Uterus (tissue), 4 donors: ENCODE measurements around the gene ABHD6. TPM values are rescaled to one million over a fixed set of nuclear protein-coding genes. Genes with fewer than 3 reads are reported as not detected.
"Not testable (repeated sequence)": the region's sequence is repeated elsewhere in the genome, so short reads cannot be mapped to it uniquely, and the experiment has no call there.

Experiments used
- DNase-seq, 2 donors: peaks; one replicate each; pipeline ENCODE4 v3.0.0-alpha.2; 2019 to 2020
- H3K27ac ChIP-seq, 2 donors: fragments of 200-600 bp; sonication (generic); 1 replicate in 1 of 2; 2 replicates in 1 of 2; pipeline ENCODE4 v1.5.1; 2016 to 2018
- H3K27me3 ChIP-seq, 2 donors: fragments of 200-600 bp; sonication (generic); one replicate each; pipeline ENCODE4 v1.5.1; 2018 to 2019; ENCODE audit warnings: control low read depth in 1 of 2
- H3K36me3 ChIP-seq, 2 donors: fragments of 200-600 bp; sonication (generic); one replicate each; pipeline ENCODE4 v1.5.1; 2019; ENCODE audit warnings: control low read depth in 1 of 2
- H3K4me1 ChIP-seq, 2 donors: fragments of 200-600 bp; sonication (generic); one replicate each; pipeline ENCODE4 v1.5.1; 2018 to 2019; ENCODE audit warnings: control low read depth in 1 of 2
- H3K4me3 ChIP-seq, 2 donors: fragments of 200-600 bp; sonication (generic); 1 replicate in 1 of 2; 2 replicates in 1 of 2; pipeline ENCODE4 v1.5.1; 2018 to 2019; ENCODE audit warnings: mild to moderate bottlenecking in 1 of 2
- H3K9me3 ChIP-seq, 2 donors: fragments of 200-600 bp; sonication (generic); one replicate each; pipeline ENCODE4 v1.5.1; 2019; ENCODE audit warnings: control low read depth in 1 of 2
- CTCF ChIP-seq, 4 experiments: fragments of 200-600 bp in 2 of 4; fragments of 450-650 bp in 2 of 4; sonication (generic) in 2 of 4; IDR thresholded peaks; one replicate each; pipeline ENCODE4 v1.5.1; 2016 to 2019; ENCODE audit warnings: antibody characterized with exemption in 4 of 4, mild to moderate bottlenecking in 2 of 4, moderate library complexity in 1 of 4
- POLR2A ChIP-seq, 2 donors: fragments of 450-650 bp; IDR thresholded peaks; one replicate each; pipeline ENCODE4 v1.6.1; 2016; ENCODE audit warnings: antibody characterized with exemption in 2 of 2, mild to moderate bottlenecking in 1 of 2, moderate library complexity in 1 of 2
- intact Hi-C: fragments of 100-400 bp; cut with DNase I; formaldehyde crosslinking; loops from one replicate; pipeline ENCODE4 v1.15.1; 2023; ENCODE audit warnings: low total_unique reads
- total RNA-seq, 4 donors: library from RNA; depleted of rRNA in 3 of 4; stranded (reverse); fragments of >200 nt in 3 of 4; gene quantifications; one replicate each; pipeline versions ENCODE4 v1.1.0 to v1.2.4, GENCODE V29; 2014 to 2023
- donor health status: DM: yes; HTN: yes; CAD: no.

ABHD6 gene
- total RNA-seq, 4 donors from 2014 or later = 6.7 to 20.6 (median 15.8) TPM

- Histone ChIP-seq H3K4me1 (peaks cover 0 to 5% of the 10 kb centered on the region in 2 donors), H3K27me3 (no peaks in the 10 kb centered on the region), H3K4me3 (no peak overlapping the region), H3K9me3 (no peaks in the 10 kb centered on the region), H3K36me3 (no peaks in the 10 kb centered on the region), H3K27ac (no peak overlapping the region)
- DNase-seq = no peak
- TF ChIP-seq POLR2A (IDR thresholded peaks at IDR 0.05) = no peak
- no peak for TF ChIP-seq CTCF (IDR thresholded peaks at IDR 0.05)
- intact Hi-C loops = no loop called here
Observed at GRCh38 chr3:58216496-58217195, 20.9 kb upstream of the ABHD6 start.

GRCh38 chr3:58217209-58217811 lies 20.3 kb upstream of the ABHD6 start:
- H3K27ac ChIP-seq = peak overlapping the region in 1 of 2 donors; percentile 18
- TF ChIP-seq CTCF (IDR thresholded peaks at IDR 0.05) = peak; percentile 61 to 73 (median 67)
- no peak for TF ChIP-seq POLR2A (IDR thresholded peaks at IDR 0.05)
- peak; percentile 44 to 58 for DNase-seq

GRCh38 chr3:58218904-58219303 lies 18.7 kb upstream of the ABHD6 start:
- Histone ChIP-seq H3K36me3 (no peaks in the 10 kb centered on the region), H3K27ac (no peak overlapping the region), H3K9me3 (no peaks in the 10 kb centered on the region), H3K4me1 (peaks cover 0 to 5% of the 10 kb centered on the region in 2 donors), H3K4me3 (no peak overlapping the region), H3K27me3 (no peaks in the 10 kb centered on the region)
- DNase-seq = no peak
- intact Hi-C loops = no loop called here
- TF ChIP-seq CTCF (IDR thresholded peaks at IDR 0.05) = no peak
- no peak for TF ChIP-seq POLR2A (IDR thresholded peaks at IDR 0.05)

More at GRCh38 chr3:58217209-58217811, 20.3 kb upstream of the ABHD6 start:
- H3K4me1 ChIP-seq = peaks cover 0 to 5% of the 10 kb centered on the region in 2 donors
- no peaks in the 10 kb centered on the region for H3K27me3 ChIP-seq
- no peaks in the 10 kb centered on the region for H3K9me3 ChIP-seq
- no peaks in the 10 kb centered on the region for H3K36me3 ChIP-seq
- intact Hi-C loops = no loop called here
- no peak overlapping the region for H3K4me3 ChIP-seq

- intact Hi-C loops = no loop called here
- no peak for DNase-seq
- H3K36me3 ChIP-seq = no peaks in the 10 kb centered on the region
- no peak for TF ChIP-seq POLR2A (IDR thresholded peaks at IDR 0.05)
- no peak for TF ChIP-seq CTCF (IDR thresholded peaks at IDR 0.05)
- H3K4me3 ChIP-seq = no peak overlapping the region
- H3K27ac ChIP-seq = no peak overlapping the region
- H3K9me3 ChIP-seq = no peaks in the 10 kb centered on the region
- no peaks in the 10 kb centered on the region for H3K27me3 ChIP-seq
- H3K4me1 ChIP-seq = peaks cover 0 to 5% of the 10 kb centered on the region in 2 donors
Observed at GRCh38 chr3:58222161-58222724, 15.3 kb upstream of the ABHD6 start.

GRCh38 chr3:58223855-58224254 lies 13.7 kb upstream of the ABHD6 start:
- no peak overlapping the region for H3K4me3 ChIP-seq
- H3K4me1 ChIP-seq = no peaks in the 10 kb centered on the region
- TF ChIP-seq POLR2A (IDR thresholded peaks at IDR 0.05) (no peak), CTCF (IDR thresholded peaks at IDR 0.05) (no peak)
- no peak for DNase-seq
- no peak overlapping the region for H3K27ac ChIP-seq
- H3K9me3 ChIP-seq = no peaks in the 10 kb centered on the region
- intact Hi-C loops = no loop called here
- H3K27me3 ChIP-seq = no peaks in the 10 kb centered on the region
- H3K36me3 ChIP-seq = no peaks in the 10 kb centered on the region

- H3K4me3 ChIP-seq, H3K9me3 ChIP-seq, H3K4me1 ChIP-seq, intact Hi-C loops, DNase-seq, H3K27me3 ChIP-seq, H3K36me3 ChIP-seq, H3K27ac ChIP-seq: not testable (repeated sequence)
Observed at GRCh38 chr3:58227933-58228332, 9.7 kb upstream of the ABHD6 start.
